Immature natural killer cell (primary cell): ENCODE results near the gene PTPRH. TPM values are rescaled to one million over a fixed set of nuclear protein-coding genes. Genes with fewer than 3 reads are reported as not detected.
"Not testable (repeated sequence)": the region's sequence is repeated elsewhere in the genome, so short reads cannot be mapped to it uniquely, and the experiment has no call there.

Experiments
- DNase-seq, 3 donors: peaks; one replicate each; pipeline ENCODE4 v3.0.0; 2022; ENCODE audit warnings: mixed read lengths in 1 of 3
- H3K27ac Mint-ChIP-seq, 6 donors: one replicate each; pipeline ENCODE4 v1.8.0; 2020; ENCODE audit warnings: mixed read lengths in 6 of 6, mild to moderate bottlenecking in 5 of 6, inconsistent platforms in 4 of 6, moderate library complexity in 3 of 6
- H3K27me3 Mint-ChIP-seq, 3 donors: one replicate each; pipeline ENCODE4 v1.8.0; 2020 to 2021; ENCODE audit warnings: low read depth in 3 of 3, mild to moderate bottlenecking in 3 of 3, mixed read lengths in 3 of 3, moderate library complexity in 3 of 3, inconsistent platforms in 1 of 3
- H3K36me3 Mint-ChIP-seq, 3 donors: one replicate each; pipeline ENCODE4 v1.8.0; 2020; ENCODE audit warnings: mixed read lengths in 3 of 3, inconsistent platforms in 2 of 3, mild to moderate bottlenecking in 2 of 3
- H3K4me1 Mint-ChIP-seq, 2 donors: one replicate each; pipeline ENCODE4 v1.8.0; 2020; ENCODE audit warnings: inconsistent platforms in 2 of 2, mild to moderate bottlenecking in 2 of 2, mixed read lengths in 2 of 2, moderate library complexity in 1 of 2
- H3K4me3 Mint-ChIP-seq, 5 donors: one replicate each; pipeline ENCODE4 v1.8.0; 2020; ENCODE audit warnings: mild to moderate bottlenecking in 5 of 5, mixed read lengths in 5 of 5, inconsistent platforms in 3 of 5, moderate library complexity in 3 of 5
- H3K9me3 Mint-ChIP-seq, 6 donors: one replicate each; pipeline ENCODE4 v1.8.0; 2020; ENCODE audit warnings: mild to moderate bottlenecking in 6 of 6, mixed read lengths in 6 of 6, inconsistent platforms in 4 of 6, moderate library complexity in 3 of 6
- polyA plus RNA-seq, 3 donors: library from polyadenylated mRNA; unstranded; fragments of 300-500 nt; fragmentation: Illumina TruSeq; gene quantifications; one replicate each; pipeline ENCODE4 v1.2.3, GENCODE V29; 2021

The PTPRH gene
- polyA plus RNA-seq, 3 donors from 2014 or later = not detected

- Mint-ChIP-seq H3K27me3 (peaks cover 0 to 6% (median 5%) of the 10 kb centered on the region in 3 donors), H3K4me1 (peaks cover 4 to 6% of the 10 kb centered on the region in 2 donors), H3K9me3 (peaks cover 0 to 5% (median 4%) of the 10 kb centered on the region in 6 donors), H3K27ac (no peak overlapping the region), H3K36me3 (peaks cover 0 to 4% (median 3%) of the 10 kb centered on the region in 3 donors), H3K4me3 (no peak overlapping the region)
- no peak for DNase-seq
Observed at GRCh38 chr19:55209693-55210472, 582 bp upstream of the PTPRH start.

- H3K4me3 Mint-ChIP-seq = peak overlapping the region in 1 of 5 donors; percentile 43
- peak in 1 of 3 donors; percentile 20 for DNase-seq
Observed at GRCh38 chr19:55206664-55207500, 2.4 kb downstream of the PTPRH start.

GRCh38 chr19:55202199-55202598, 7.1 kb downstream of the PTPRH start:
- H3K4me1 Mint-ChIP-seq, H3K36me3 Mint-ChIP-seq, H3K9me3 Mint-ChIP-seq, H3K27ac Mint-ChIP-seq, H3K4me3 Mint-ChIP-seq: not testable (repeated sequence)
- peaks cover 6 to 12% (median 6%) of the 10 kb centered on the region in 3 donors for H3K27me3 Mint-ChIP-seq
- peak in 1 of 3 donors; percentile 21 for DNase-seq

More at GRCh38 chr19:55206664-55207500, 2.4 kb downstream of the PTPRH start:
- Mint-ChIP-seq H3K9me3 (no peaks in the 10 kb centered on the region), H3K4me1 (peaks cover 4 to 6% of the 10 kb centered on the region in 2 donors), H3K36me3 (no peaks in the 10 kb centered on the region), H3K27ac (peak overlapping the region in 1 of 6 donors; percentile 47), H3K27me3 (peaks cover 6 to 8% (median 8%) of the 10 kb centered on the region in 3 donors)

- Mint-ChIP-seq H3K36me3 (no peaks in the 10 kb centered on the region), H3K4me3 (no peak overlapping the region), H3K9me3 (no peaks in the 10 kb centered on the region), H3K27ac (no peak overlapping the region), H3K4me1 (no peaks in the 10 kb centered on the region), H3K27me3 (peaks cover 6 to 9% (median 8%) of the 10 kb centered on the region in 3 donors)
- no peak for DNase-seq
Observed at GRCh38 chr19:55199620-55200204, 9.6 kb downstream of the PTPRH start.

- no peaks in the 10 kb centered on the region for H3K4me1 Mint-ChIP-seq
Observed at GRCh38 chr19:55198651-55199050, 10.7 kb downstream of the PTPRH start.

GRCh38 chr19:55197528-55197927, 11.8 kb downstream of the PTPRH start:
- Mint-ChIP-seq H3K9me3 (no peaks in the 10 kb centered on the region), H3K36me3 (no peaks in the 10 kb centered on the region), H3K27ac (no peak overlapping the region), H3K4me1 (no peaks in the 10 kb centered on the region), H3K4me3 (no peak overlapping the region), H3K27me3 (peaks cover 2 to 9% (median 7%) of the 10 kb centered on the region in 3 donors)
- DNase-seq = no peak

More at GRCh38 chr19:55198651-55199050, 10.7 kb downstream of the PTPRH start:
- H3K27ac Mint-ChIP-seq = no peak overlapping the region
- DNase-seq = no peak
- peaks cover 4 to 10% (median 5%) of the 10 kb centered on the region in 3 donors for H3K27me3 Mint-ChIP-seq
- H3K4me3 Mint-ChIP-seq = no peak overlapping the region
- H3K36me3 Mint-ChIP-seq = no peaks in the 10 kb centered on the region
- H3K9me3 Mint-ChIP-seq = no peaks in the 10 kb centered on the region

GRCh38 chr19:55196803-55197202, 12.5 kb downstream of the PTPRH start:
- no peaks in the 10 kb centered on the region for H3K9me3 Mint-ChIP-seq
- no peak overlapping the region for H3K27ac Mint-ChIP-seq
- H3K4me1 Mint-ChIP-seq = no peaks in the 10 kb centered on the region
- no peak for DNase-seq
- peaks cover 0 to 7% (median 4%) of the 10 kb centered on the region in 3 donors for H3K27me3 Mint-ChIP-seq
- H3K36me3 Mint-ChIP-seq = no peaks in the 10 kb centered on the region
- H3K4me3 Mint-ChIP-seq = no peak overlapping the region

- Mint-ChIP-seq H3K36me3 (no peaks in the 10 kb centered on the region), H3K9me3 (no peaks in the 10 kb centered on the region), H3K4me3 (no peak overlapping the region), H3K27me3 (peaks cover 0 to 4% (median 3%) of the 10 kb centered on the region in 3 donors), H3K27ac (no peak overlapping the region), H3K4me1 (peaks cover 0 to 2% of the 10 kb centered on the region in 2 donors)
- no peak for DNase-seq
Observed at GRCh38 chr19:55193481-55193880, 15.8 kb downstream of the PTPRH start.

- H3K9me3 Mint-ChIP-seq = no peaks in the 10 kb centered on the region
- H3K36me3 Mint-ChIP-seq = no peaks in the 10 kb centered on the region
- peaks cover 0 to 6% (median 5%) of the 10 kb centered on the region in 3 donors for H3K27me3 Mint-ChIP-seq
- H3K4me3 Mint-ChIP-seq = no peak overlapping the region
- H3K27ac Mint-ChIP-seq = no peak overlapping the region
- DNase-seq = no peak
- H3K4me1 Mint-ChIP-seq = peaks cover 0 to 3% of the 10 kb centered on the region in 2 donors
Observed at GRCh38 chr19:55189403-55189835, 19.9 kb downstream of the PTPRH start.

GRCh38 chr19:55188625-55189024, 20.7 kb downstream of the PTPRH start:
- Mint-ChIP-seq H3K4me1 (peaks cover 0 to 3% of the 10 kb centered on the region in 2 donors), H3K27ac (peak overlapping the region in 1 of 6 donors; percentile 16), H3K9me3 (no peaks in the 10 kb centered on the region), H3K36me3 (no peaks in the 10 kb centered on the region), H3K4me3 (peak overlapping the region in 1 of 5 donors; percentile 27), H3K27me3 (peaks cover 0 to 7% (median 3%) of the 10 kb centered on the region in 3 donors)
- no peak for DNase-seq

GRCh38 chr19:55186080-55186479, 23.2 kb downstream of the PTPRH start:
- Mint-ChIP-seq H3K4me1 (peaks cover 0 to 3% of the 10 kb centered on the region in 2 donors), H3K27ac (no peak overlapping the region), H3K4me3 (no peak overlapping the region), H3K36me3 (no peaks in the 10 kb centered on the region), H3K27me3 (peaks cover 2 to 17% (median 8%) of the 10 kb centered on the region in 3 donors), H3K9me3 (no peaks in the 10 kb centered on the region)
- DNase-seq = no peak

- H3K4me3 Mint-ChIP-seq = no peak overlapping the region
- H3K27ac Mint-ChIP-seq = no peak overlapping the region
- peaks cover 0 to 4% (median 0%) of the 10 kb centered on the region in 6 donors for H3K9me3 Mint-ChIP-seq
- DNase-seq = no peak
- H3K27me3 Mint-ChIP-seq = peaks cover 21 to 48% (median 23%) of the 10 kb centered on the region in 3 donors
- no peaks in the 10 kb centered on the region for H3K36me3 Mint-ChIP-seq
- peaks cover 17 to 21% of the 10 kb centered on the region in 2 donors for H3K4me1 Mint-ChIP-seq
Observed at GRCh38 chr19:55181740-55182139, 27.6 kb downstream of the PTPRH start.

- H3K36me3 Mint-ChIP-seq = no peaks in the 10 kb centered on the region
- H3K4me3 Mint-ChIP-seq = peak within 1 kb of the TSS; percentile 78 to 91 (median 83)
- H3K4me1 Mint-ChIP-seq = peaks cover 17 to 21% of the 10 kb centered on the region in 2 donors
- H3K27me3 Mint-ChIP-seq = peaks cover 24 to 51% (median 27%) of the 10 kb centered on the region in 3 donors
- peak within 1 kb of the TSS; percentile 62 to 96 (median 92) for H3K27ac Mint-ChIP-seq
- H3K9me3 Mint-ChIP-seq = peaks cover 0 to 4% (median 0%) of the 10 kb centered on the region in 6 donors
- DNase-seq = peak; percentile 55 to 59 (median 55)
Observed at GRCh38 chr19:55179606-55180484, 29.5 kb downstream of the PTPRH start, which contains the start of gene SYT5. SYT5 (minus strand) TSS chr19:55180289; CDS start chr19:55179041, 1,248 bp downstream.
